Neural crest cell (in vitro differentiated cells): ENCODE data around the gene VTI1B. TPM values are rescaled to one million over a fixed set of nuclear protein-coding genes. Genes with fewer than 3 reads are reported as not detected.
"Not testable (repeated sequence)": the region's sequence is repeated elsewhere in the genome, so short reads cannot be mapped to it uniquely, and the experiment has no call there.

Experiments used
- DNase-seq: peaks from one replicate; pipeline ENCODE4 v3.0.0; 2021; ENCODE audit warnings: low read depth, mixed read lengths, low spot score
- H3K27ac Mint-ChIP-seq: one replicate; pipeline ENCODE4 v1.8.0; 2021; ENCODE audit warnings: mild to moderate bottlenecking, mixed read lengths; ENCODE audit not compliant: unreplicated experiment
- H3K27me3 Mint-ChIP-seq: 2 replicates; pipeline ENCODE4 v1.8.0; 2021; ENCODE audit warnings: low read depth, mild to moderate bottlenecking, mixed read lengths
- H3K36me3 Mint-ChIP-seq: 2 replicates; pipeline ENCODE4 v1.8.0; 2021; ENCODE audit warnings: low read depth, mild to moderate bottlenecking, mixed read lengths
- H3K4me1 Mint-ChIP-seq: 2 replicates; pipeline ENCODE4 v1.8.0; 2021; ENCODE audit warnings: mixed read lengths
- H3K4me3 Mint-ChIP-seq: one replicate; pipeline ENCODE4 v1.8.0; 2021; ENCODE audit warnings: mild to moderate bottlenecking, mixed read lengths
- H3K9me3 Mint-ChIP-seq: 2 replicates; pipeline ENCODE4 v1.8.0; 2021; ENCODE audit warnings: mixed read lengths
- CTCF ChIP-seq: fragments of 200-600 bp; sonication (generic); conservative IDR thresholded peaks from 2 replicates; pipeline ENCODE4 v1.5.0; 2021; ENCODE audit warnings: antibody characterized with exemption, mild to moderate bottlenecking
- total RNA-seq: library from RNA; stranded (reverse); gene quantifications from 2 replicates; pipeline ENCODE4 v1.2.1, GENCODE V29; 2021

The VTI1B gene
- total RNA-seq, 1 donor from 2014 or later = 103 TPM

GRCh38 chr14:67630938-67631337 lies 43.5 kb downstream of the VTI1B start:
- no peak overlapping the region for H3K4me3 Mint-ChIP-seq
- no peaks in the 10 kb centered on the region for H3K4me1 Mint-ChIP-seq

GRCh38 chr14:67630186-67630585 lies 44.2 kb downstream of the VTI1B start:
- Mint-ChIP-seq H3K27me3 (no peaks in the 10 kb centered on the region), H3K4me3 (no peak overlapping the region), H3K4me1 (no peaks in the 10 kb centered on the region), H3K36me3 (peaks cover 9% of the 10 kb centered on the region), H3K9me3 (no peaks in the 10 kb centered on the region), H3K27ac (no peak overlapping the region)
- no peak for TF ChIP-seq CTCF
- DNase-seq = no peak

More at GRCh38 chr14:67630938-67631337, 43.5 kb downstream of the VTI1B start:
- no peak for DNase-seq
- no peaks in the 10 kb centered on the region for H3K9me3 Mint-ChIP-seq
- no peaks in the 10 kb centered on the region for H3K27me3 Mint-ChIP-seq
- no peak for TF ChIP-seq CTCF
- no peak overlapping the region for H3K27ac Mint-ChIP-seq
- peaks cover 9% of the 10 kb centered on the region for H3K36me3 Mint-ChIP-seq

- H3K4me1 Mint-ChIP-seq = peaks cover 8% of the 10 kb centered on the region
- H3K27ac Mint-ChIP-seq = no peak overlapping the region
- H3K36me3 Mint-ChIP-seq = peaks cover 17% of the 10 kb centered on the region
- peaks cover 2% of the 10 kb centered on the region for H3K9me3 Mint-ChIP-seq
- no peak overlapping the region for H3K4me3 Mint-ChIP-seq
- no peak for TF ChIP-seq CTCF
- H3K27me3 Mint-ChIP-seq = no peaks in the 10 kb centered on the region
- DNase-seq = no peak
These were observed 46.9 kb downstream of the VTI1B start for GRCh38 chr14:67627519-67627918.

GRCh38 chr14:67626131-67626530 lies 48.3 kb downstream of the VTI1B start:
- Mint-ChIP-seq H3K36me3 (peaks cover 12% of the 10 kb centered on the region), H3K4me1 (peaks cover 14% of the 10 kb centered on the region)
- not testable (repeated sequence) for H3K27ac Mint-ChIP-seq, DNase-seq, H3K27me3 Mint-ChIP-seq, H3K4me3 Mint-ChIP-seq, H3K9me3 Mint-ChIP-seq

- Mint-ChIP-seq H3K4me3 (peak overlapping the region; percentile 75), H3K36me3 (peaks cover 8% of the 10 kb centered on the region), H3K27ac (no peak overlapping the region), H3K27me3 (peaks cover 5% of the 10 kb centered on the region), H3K9me3 (peaks cover 2% of the 10 kb centered on the region), H3K4me1 (peaks cover 39% of the 10 kb centered on the region)
- DNase-seq = no peak
- no peak for TF ChIP-seq CTCF
These were observed 51.3 kb downstream of the VTI1B start for GRCh38 chr14:67623114-67623513.

GRCh38 chr14:67622675-67623074 lies 51.8 kb downstream of the VTI1B start:
- H3K9me3 Mint-ChIP-seq = peaks cover 2% of the 10 kb centered on the region
- no peak for DNase-seq
- no peak for TF ChIP-seq CTCF
- H3K27me3 Mint-ChIP-seq = peaks cover 5% of the 10 kb centered on the region
- H3K27ac Mint-ChIP-seq = no peak overlapping the region
- peak overlapping the region; percentile 75 for H3K4me3 Mint-ChIP-seq
- H3K36me3 Mint-ChIP-seq = peaks cover 8% of the 10 kb centered on the region
- peaks cover 39% of the 10 kb centered on the region for H3K4me1 Mint-ChIP-seq
